Right lobe of liver (tissue), 4 donors: ENCODE data around the gene DDN.

Experiments used
- POLR2A ChIP-seq: fragments of 450-650 bp; IDR thresholded peaks from one replicate; pipeline ENCODE4 v1.6.1; 2017; ENCODE audit warnings: antibody characterized with exemption, mild to moderate bottlenecking
- TF ChIP-seq, protein P1 (sequence below), 4 donors: fragments of 200-600 bp in 3 of 4; fragments of 450-650 bp in 1 of 4; IDR thresholded peaks; one replicate each; pipeline versions ENCODE4 v1.5.1 to v1.8.0; 2016 to 2022; ENCODE audit warnings: antibody characterized with exemption in 4 of 4, mild to moderate bottlenecking in 2 of 4
- donor health status: DM: no; HTN: no; CAD: no.
- donor health status: DM: no; HTN: no; CAD: no.
- donor health status: DM: no; HTN: yes; CAD: no.

DNA sequence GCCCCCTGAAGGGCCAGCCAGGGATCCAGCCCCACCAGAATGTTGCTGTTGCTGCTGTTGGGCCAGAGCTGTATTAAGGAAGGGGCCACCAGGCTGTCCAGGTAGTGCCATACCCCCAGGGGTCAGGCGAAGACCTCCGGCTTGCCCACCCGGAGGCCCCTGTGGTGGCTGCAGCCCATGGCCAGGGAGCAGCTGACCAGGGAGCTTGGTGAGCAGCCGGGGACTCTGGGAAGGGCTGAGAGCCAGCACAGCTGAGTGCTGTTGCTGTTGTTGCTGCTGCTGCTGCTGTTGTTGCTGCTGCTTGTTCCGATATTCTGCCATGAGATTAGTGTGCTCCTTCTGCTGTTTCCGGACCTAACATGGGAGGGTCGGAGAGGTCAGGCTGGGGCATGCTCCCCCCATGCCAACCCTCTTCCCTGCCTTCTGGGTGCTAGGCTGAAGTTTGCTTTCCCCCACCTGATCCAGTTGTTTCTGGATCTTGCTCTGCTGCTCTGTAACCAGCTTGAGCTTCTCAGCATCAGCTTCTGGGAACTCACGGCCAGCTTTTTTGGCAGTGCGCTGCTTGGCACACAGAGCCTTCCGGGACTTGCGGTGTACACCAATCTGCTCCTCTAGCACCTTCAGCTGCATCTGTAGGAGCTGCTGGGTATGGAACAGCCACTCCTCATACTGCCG, 34.6 kb upstream of the DDN start:
- TF ChIP-seq, protein P1, sequence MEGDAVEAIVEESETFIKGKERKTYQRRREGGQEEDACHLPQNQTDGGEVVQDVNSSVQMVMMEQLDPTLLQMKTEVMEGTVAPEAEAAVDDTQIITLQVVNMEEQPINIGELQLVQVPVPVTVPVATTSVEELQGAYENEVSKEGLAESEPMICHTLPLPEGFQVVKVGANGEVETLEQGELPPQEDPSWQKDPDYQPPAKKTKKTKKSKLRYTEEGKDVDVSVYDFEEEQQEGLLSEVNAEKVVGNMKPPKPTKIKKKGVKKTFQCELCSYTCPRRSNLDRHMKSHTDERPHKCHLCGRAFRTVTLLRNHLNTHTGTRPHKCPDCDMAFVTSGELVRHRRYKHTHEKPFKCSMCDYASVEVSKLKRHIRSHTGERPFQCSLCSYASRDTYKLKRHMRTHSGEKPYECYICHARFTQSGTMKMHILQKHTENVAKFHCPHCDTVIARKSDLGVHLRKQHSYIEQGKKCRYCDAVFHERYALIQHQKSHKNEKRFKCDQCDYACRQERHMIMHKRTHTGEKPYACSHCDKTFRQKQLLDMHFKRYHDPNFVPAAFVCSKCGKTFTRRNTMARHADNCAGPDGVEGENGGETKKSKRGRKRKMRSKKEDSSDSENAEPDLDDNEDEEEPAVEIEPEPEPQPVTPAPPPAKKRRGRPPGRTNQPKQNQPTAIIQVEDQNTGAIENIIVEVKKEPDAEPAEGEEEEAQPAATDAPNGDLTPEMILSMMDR (IDR thresholded peaks at IDR 0.05): no peak
- TF ChIP-seq POLR2A: no peak
